ENCODE measurements around the gene TSPAN33.

DNA sequence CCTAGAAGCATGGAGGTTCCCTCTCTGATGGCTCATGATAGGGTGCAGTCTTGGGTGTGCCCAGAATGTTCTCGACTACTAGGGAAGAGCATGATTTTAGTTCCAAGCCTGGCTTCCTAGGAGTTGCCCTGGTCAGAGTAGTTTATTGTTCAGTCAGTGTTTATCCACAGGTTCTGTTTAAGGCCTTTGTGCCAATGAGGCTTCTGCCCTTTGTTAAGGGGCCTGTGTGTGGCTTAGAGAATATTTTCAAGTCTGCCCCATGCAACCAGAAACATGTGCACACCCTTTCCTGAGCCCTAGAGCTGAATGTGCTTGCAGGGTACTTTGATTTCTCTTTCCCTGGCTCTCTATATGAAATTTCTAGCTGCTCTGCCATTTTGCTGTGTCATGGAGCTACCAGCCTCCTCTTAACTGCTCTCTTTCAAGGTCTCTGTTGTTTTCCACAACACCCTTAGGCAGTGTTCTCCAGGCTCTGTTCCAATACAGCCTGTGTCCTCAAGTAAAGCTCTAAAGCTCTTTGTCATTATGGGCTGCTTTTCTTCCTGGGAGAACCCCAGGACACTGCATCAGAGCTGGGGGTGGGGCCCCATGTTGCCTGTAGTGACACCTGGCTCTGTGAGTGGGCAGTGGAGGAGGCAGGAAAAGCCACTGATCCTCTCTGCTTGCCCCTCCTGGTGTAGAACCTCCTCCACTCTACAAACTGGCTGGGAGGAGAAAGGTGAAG is 34.1 kb upstream of the TSPAN33 start:
- TF ChIP-seq FOXM1 (IDR thresholded peaks at IDR 0.05; ENCODE audit: borderline replicate concordance, low read depth) (no peak), TAF1 (IDR thresholded peaks at IDR 0.05; ENCODE audit: low read depth) (no peak), EP300 (IDR thresholded peaks at IDR 0.05; ENCODE audit: borderline replicate concordance) (no peak), NFIC (IDR thresholded peaks at IDR 0.05) (no peak), YY1 (IDR thresholded peaks at IDR 0.05; ENCODE audit: low read depth) (no peak)
- TF ChIP-seq, protein P1, sequence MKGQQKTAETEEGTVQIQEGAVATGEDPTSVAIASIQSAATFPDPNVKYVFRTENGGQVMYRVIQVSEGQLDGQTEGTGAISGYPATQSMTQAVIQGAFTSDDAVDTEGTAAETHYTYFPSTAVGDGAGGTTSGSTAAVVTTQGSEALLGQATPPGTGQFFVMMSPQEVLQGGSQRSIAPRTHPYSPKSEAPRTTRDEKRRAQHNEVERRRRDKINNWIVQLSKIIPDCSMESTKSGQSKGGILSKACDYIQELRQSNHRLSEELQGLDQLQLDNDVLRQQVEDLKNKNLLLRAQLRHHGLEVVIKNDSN (IDR thresholded peaks at IDR 0.05): no peak

Measured in Ishikawa (cell line).